Left renal pelvis (tissue), 4 donors: ENCODE measurements around the gene EVA1A. TPM values are rescaled to one million over a fixed set of nuclear protein-coding genes. Genes with fewer than 3 reads are reported as not detected.
"Not testable (repeated sequence)": the region's sequence is repeated elsewhere in the genome, so short reads cannot be mapped to it uniquely, and the experiment has no call there.

Source experiments
- DNase-seq, 4 donors: peaks; one replicate each; pipeline ENCODE4 v3.0.0-alpha.2; 2013; ENCODE audit warnings: low read depth in 4 of 4, low spot score in 3 of 4
- polyA plus RNA-seq, 4 donors: library from polyadenylated mRNA; unstranded; fragments of 120-200 nt; gene quantifications; one replicate each; pipeline ENCODE4 v1.2.1, GENCODE V29; 2013; ENCODE audit not compliant: insufficient read length in 4 of 4

Gene EVA1A
- polyA plus RNA-seq, 4 donors, result 4.7 to 18.1 (median 15.3) TPM

- DNase-seq, result no peak
Observed at GRCh38 chr2:75493230-75493629, 67.5 kb downstream of the EVA1A start.

- no peak for DNase-seq
Observed at GRCh38 chr2:75491129-75491753, 69.5 kb downstream of the EVA1A start.

- no peak for DNase-seq
Observed at GRCh38 chr2:75489721-75490120, 71.0 kb downstream of the EVA1A start.

DNA sequence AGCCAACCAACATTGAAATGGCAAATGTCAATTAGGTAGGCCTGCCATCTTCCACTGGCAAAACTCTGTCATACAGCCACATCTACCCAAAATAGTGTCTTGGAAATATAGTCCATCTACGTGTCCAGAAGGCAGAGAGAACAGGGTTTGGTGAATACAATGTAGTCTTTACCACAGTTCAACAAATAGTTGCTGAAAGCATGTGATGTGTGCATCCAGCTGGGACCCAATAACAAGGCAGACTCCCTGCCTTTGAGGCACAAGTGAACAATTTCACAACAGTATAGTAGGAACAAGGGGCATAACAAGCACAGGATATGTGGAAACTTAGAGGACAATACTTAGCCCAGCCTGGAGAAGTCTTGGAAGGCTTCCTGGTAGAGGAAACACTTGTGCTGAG, 72.6 kb downstream of the EVA1A start:
- no peak for DNase-seq

- not testable (repeated sequence) for DNase-seq
Observed at GRCh38 chr2:75486735-75487134, 74.0 kb downstream of the EVA1A start.

DNA sequence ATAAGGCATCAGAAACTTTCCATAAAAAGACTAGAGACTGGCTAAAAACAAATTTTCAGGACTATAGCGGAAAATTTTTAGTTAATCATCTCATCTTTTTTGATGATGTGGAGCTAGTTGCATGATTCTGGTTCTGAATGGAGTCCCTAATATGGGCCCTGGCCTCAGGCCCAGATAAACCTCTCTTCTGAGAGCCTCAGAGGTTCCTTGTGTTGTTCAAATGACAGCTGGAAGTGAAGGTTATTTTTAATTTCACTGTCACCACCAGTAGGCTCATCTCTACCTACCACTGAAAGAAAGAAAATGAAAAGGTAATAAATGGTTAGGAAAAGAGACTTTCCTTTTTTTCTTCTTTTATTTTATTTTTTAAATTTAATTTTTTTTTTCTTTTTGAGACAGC, 75.9 kb downstream of the EVA1A start:
- no peak for DNase-seq

DNA sequence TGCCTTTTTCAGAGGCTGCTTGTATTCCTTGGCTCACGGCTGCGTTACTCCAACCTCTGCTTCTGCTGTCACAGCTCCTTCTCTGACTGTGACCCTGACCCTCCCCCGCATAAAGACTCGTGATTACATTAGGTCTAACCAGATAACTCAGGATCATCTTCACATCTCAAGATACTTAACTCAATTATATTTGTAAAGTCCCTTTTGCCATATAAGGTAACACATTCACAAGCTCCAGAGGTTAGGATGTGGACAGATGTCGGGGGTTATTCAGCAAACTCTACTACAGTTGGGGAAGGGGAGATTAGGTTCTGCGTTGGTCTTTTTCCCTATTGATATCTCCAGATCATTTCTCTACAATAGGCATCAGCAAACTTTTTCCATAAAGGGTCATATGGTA, 76.9 kb downstream of the EVA1A start:
- no peak for DNase-seq

DNA sequence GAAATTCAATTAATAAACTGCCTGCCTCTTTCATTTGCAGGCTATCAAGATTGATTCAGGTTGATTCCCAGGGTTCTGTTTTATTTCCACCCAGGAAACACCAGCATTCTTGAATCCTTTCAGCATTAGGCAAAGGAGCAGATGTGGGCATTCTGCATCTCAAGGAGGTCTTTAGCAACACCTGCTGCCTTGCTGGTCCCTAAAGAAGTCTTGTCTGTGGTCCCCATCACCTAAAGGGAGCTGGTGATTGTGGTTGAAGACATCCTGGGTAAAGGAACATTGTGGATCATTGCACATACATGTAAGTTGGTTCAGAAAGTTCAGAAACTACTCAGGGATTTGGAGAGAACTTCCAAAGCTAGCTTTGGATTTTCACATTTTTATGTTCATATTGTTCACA, 78.3 kb downstream of the EVA1A start:
- no peak for DNase-seq

- DNase-seq, result no peak
Observed at GRCh38 chr2:75480971-75481836, 79.5 kb downstream of the EVA1A start.

DNA sequence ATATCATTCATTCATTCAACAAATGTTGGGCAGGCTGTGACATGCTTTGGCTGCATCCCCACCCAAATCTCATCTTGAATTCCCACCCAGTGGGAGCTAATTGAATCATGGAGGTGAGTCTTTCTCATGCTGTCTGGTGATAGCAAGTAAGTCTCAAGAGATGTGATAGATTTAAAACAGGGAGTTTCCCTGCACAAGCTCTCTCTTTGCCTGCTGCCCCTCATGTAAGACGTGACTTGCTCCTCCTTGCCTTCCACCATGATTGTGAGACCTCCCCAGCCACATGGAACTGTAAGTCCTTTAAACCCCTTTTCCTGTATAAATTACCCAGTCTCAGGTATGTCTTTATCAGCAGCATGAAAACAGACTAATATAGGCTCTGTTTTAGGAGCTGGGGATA, 83.0 kb downstream of the EVA1A start:
- not testable (repeated sequence) for DNase-seq

DNA sequence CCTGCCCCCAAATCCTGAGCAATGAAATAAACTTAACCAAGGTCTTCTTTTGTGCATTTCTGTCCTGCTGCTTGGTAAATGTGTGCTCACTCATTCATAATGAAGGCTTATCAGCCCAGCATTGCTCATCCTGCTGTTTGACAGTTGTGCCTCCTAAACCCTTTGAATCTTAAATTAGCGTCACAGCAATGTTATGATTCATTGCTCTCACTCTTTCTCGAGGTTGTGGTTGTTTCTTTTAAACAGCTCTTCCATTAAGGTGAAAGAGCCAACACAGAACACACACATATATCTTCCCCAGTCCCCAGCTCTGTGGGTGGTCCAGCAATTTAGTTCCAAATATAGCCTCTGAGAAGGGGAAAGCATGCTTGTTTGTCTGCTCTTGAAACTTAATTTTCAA, 84.0 kb downstream of the EVA1A start:
- DNase-seq, result peak in 3 of 4 donors; percentile 37 to 45 (median 38)

DNA sequence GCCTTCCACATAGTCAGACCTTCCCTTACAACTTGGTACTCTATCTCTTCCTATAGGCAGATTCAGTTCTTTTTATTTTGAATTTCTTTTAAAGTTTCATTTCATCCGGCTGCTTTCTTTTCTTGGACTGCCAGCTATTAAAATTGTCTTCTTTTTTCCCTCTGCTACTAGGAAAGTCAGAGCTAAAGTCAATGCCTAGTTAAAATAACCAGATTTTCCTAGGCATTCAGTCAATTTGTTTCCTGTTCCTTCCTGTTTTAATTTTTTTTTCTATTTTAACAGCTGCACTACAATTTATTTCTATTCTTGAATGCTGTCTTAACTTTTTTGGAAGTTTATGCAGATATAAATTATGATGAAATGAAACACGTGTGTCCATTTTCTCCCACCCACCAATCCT, 84.8 kb downstream of the EVA1A start:
- DNase-seq, result no peak

DNA sequence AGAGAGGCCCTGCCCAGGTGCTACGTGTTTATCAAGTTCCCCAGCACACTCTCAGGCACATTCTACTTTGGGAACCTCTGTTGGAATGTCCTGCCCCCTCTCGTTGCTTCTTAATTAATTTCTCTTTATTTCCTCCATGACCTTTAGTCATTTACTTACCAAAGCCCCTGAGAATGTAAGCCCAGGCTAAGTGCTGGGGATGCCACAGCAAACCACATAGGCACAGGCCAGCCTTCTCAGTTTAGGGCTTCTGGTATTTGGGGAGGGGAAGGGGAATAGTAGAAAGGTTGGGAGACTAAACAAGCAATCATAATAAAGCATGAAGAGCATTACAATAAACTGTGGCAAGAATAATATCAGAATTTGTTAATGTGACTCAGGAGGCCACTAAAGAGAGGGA, 85.7 kb downstream of the EVA1A start:
- DNase-seq, result no peak

DNA sequence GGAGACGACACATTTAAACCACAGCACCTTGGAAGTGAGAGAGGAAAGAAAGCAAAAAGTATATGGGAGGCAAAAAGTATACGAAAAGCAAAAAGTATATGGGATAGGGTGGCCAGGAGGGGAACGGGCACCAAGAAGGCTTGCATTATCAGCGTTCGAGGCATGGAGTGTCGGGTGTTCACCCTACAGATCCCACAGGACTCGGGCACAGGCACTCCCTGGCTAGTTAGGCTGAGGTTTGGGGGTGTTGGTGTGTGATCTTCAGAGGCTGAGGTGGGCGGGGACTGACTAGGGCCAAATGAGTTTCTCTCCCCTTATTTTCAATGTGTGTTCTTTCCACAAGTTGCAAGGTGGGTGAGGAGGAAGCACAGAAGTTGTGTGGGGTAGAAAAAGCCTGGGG, 86.6 kb downstream of the EVA1A start:
- DNase-seq, result no peak

DNA sequence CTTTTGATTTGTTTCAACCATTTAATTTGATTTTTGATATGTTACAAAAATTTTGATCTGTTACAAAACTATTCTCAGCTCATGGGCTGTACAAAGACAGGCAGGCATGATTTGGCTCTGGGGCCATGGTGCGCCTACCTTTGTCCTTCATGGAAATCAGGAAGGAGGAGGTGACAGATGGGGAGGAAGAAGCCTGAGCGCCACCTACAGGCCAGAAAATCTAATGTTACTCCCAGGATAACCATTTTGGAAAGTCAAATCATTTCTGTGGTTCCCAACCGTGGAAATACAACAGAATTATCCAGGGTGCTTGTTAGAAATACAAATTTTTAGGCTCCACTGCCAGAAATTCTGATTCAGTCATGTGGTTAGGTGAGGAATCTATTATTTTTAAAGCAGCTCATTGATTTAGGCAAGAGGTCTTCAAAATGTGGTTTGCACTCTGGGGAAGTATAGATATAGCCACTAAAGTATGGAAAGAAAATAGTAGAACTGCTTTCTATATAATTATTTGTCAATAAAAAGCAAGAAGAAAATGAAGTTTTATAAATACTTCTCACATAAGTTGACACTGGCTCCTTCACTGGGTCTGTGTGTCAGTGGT, 93.9 kb downstream of the EVA1A start:
- no peak for DNase-seq

GRCh38 chr2:75465317-75465984, 95.3 kb downstream of the EVA1A start:
- DNase-seq, result no peak

DNA sequence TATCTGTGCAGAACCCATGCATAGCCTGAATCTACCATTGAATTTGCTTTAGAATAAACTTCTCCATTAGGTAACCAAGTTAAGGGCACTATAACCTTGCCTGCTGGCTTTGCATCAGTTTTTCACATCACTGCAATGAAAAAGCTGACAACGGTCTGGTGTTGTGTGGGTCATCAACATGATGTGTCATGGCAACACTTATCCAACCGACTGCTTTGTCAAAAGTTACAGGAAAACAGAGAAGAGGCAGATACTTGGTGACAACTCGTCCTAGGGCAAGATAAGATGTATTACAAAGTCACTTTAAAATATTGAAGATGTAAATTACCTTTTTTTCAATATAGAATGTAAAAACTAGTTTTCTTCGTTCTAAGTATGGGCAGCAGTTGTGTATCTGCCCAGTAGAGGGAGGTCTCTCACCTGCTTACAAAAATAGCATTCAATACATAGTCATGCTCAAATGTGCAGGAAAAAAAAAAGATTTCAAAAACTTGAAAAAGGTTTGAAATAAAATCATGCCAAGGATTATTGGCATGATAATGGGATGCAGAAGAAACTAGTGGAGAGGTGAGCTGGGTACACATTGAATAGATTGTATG, 96.3 kb downstream of the EVA1A start:
- DNase-seq, result no peak

DNA sequence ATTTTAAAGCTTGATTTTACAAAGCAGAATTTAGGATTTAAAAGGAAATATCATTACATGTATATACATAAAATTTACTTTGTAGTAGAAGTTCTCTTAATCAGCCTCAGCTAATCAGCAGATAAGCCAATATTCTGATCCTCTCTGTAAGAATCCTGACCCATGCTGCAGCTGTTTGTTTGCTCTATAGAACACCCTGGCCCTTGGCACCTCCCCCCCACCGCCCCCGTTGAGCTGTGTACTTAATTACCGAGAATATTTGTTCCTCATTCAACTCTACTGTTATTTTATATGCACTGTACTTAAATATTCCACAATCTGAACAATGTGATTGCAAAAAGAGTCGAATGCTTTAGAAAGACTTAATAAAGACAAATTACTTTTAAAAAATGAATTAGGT, 98.0 kb downstream of the EVA1A start:
- no peak for DNase-seq

- DNase-seq, result no peak
Observed at GRCh38 chr2:75462206-75462605, 98.5 kb downstream of the EVA1A start.

- no peak for DNase-seq
Observed at GRCh38 chr2:75460630-75461029, 100.1 kb downstream of the EVA1A start.
